Measurements from ENCODE around the gene ZNF415.
A peak's percentile ranks its signal among the peaks of the same experiment; 100 is the strongest.

Gene ZNF415

GRCh38 chr19:53094754-53095575, 37.7 kb downstream of the ZNF415 start:
- H3K36me3 Mint-ChIP-seq: peaks cover 45% of the 10 kb centered on the region
- peaks cover 28% of the 10 kb centered on the region for H3K4me1 Mint-ChIP-seq
- H3K27ac Mint-ChIP-seq: no peak overlapping the region
- DNase-seq (ENCODE audit: low spot score in 2 of 2): no peak
- H3K27me3 Mint-ChIP-seq: no peaks in the 10 kb centered on the region
- no peak for ATAC-seq (ENCODE audit: low read depth)
- no peaks in the 10 kb centered on the region for H3K9me3 Mint-ChIP-seq
- H3K4me3 Mint-ChIP-seq: no peak overlapping the region

DNA sequence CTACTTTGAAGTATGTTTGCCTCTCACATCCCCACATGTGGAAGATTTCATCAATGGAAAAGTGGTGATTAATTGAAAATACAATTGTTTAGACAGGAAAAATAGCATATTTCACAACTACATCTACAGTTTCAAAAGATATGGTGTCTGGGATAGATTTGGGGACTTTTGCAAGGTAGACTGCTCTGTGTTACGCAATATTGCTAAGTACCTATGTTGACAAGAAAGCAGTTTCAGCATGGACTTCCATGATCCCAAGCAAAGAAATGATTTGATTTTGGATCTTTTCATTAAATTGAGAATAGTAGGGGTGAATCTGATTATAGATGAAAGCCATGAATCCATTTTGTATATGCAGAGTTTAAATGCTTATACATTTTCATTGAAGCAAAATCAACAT, 40.0 kb downstream of the ZNF415 start:
- H3K36me3 Mint-ChIP-seq: peaks cover 43% of the 10 kb centered on the region
- H3K4me1 Mint-ChIP-seq: peaks cover 22% of the 10 kb centered on the region
- no peak overlapping the region for H3K27ac Mint-ChIP-seq
- H3K4me3 Mint-ChIP-seq: no peak overlapping the region
- no peak for ATAC-seq (ENCODE audit: low read depth)
- no peaks in the 10 kb centered on the region for H3K27me3 Mint-ChIP-seq
- DNase-seq (ENCODE audit: low spot score in 2 of 2): no peak
- no peaks in the 10 kb centered on the region for H3K9me3 Mint-ChIP-seq

DNA sequence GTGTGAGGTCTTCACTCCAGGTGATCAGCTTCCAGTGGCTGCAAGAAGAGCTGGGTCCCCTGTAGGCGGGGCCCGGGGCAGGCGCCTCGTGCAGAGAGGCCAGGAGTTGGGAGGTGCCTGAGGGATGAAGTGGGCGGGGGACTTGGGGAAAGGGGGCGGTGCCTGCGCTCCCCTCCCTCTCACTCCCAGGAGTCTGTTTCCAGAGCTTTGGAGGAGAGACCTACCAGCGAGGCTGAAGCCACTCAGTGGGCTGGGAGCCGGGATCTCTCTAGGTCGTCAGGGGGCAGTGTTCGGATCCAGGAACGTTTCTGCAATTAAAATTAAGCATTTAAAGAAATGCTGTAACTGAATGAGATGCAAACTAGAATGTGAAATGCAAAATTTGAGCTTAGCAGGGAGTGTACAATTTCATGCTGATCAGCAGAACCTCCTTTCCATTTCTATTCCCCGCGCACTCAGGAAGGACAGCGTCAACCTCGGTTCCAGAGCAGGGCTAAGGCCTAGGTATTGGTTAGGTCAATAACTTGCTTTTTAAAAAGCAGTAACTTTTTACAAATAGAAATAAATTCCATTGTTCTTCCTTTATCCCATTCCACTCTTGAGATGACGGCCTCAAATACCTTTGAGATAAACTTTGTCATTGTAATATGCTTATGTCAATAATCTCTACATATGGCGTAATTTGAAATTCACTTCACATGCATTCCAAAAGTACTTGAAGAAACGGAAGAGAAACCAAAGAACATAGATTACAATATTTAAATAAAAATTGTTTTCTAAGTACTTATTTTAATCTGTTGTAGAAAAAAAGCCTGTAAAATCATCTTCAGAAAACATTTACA, 41.1 kb downstream of the ZNF415 start:
- H3K27ac Mint-ChIP-seq: no peak overlapping the region
- peaks cover 16% of the 10 kb centered on the region for H3K4me1 Mint-ChIP-seq
- no peaks in the 10 kb centered on the region for H3K27me3 Mint-ChIP-seq
- ATAC-seq (ENCODE audit: low read depth) (no peak), DNase-seq (ENCODE audit: low spot score in 2 of 2) (no peak)
- peaks cover 42% of the 10 kb centered on the region for H3K36me3 Mint-ChIP-seq
- no peak overlapping the region for H3K4me3 Mint-ChIP-seq
- H3K9me3 Mint-ChIP-seq: no peaks in the 10 kb centered on the region

- H3K9me3 Mint-ChIP-seq: peaks cover 3% of the 10 kb centered on the region
- no peak for ATAC-seq (ENCODE audit: low read depth)
- no peak for DNase-seq (ENCODE audit: low spot score in 2 of 2)
- peaks cover 13% of the 10 kb centered on the region for H3K4me1 Mint-ChIP-seq
- no peak overlapping the region for H3K4me3 Mint-ChIP-seq
- H3K27me3 Mint-ChIP-seq: no peaks in the 10 kb centered on the region
- H3K27ac Mint-ChIP-seq: peak overlapping the region; percentile 7
- H3K36me3 Mint-ChIP-seq: peaks cover 63% of the 10 kb centered on the region
Observed at GRCh38 chr19:53088091-53088490, 44.6 kb downstream of the ZNF415 start.

GRCh38 chr19:53086949-53087348, 45.8 kb downstream of the ZNF415 start:
- Mint-ChIP-seq H3K9me3 (peaks cover 3% of the 10 kb centered on the region), H3K27ac (no peak overlapping the region), H3K4me3 (no peak overlapping the region), H3K27me3 (no peaks in the 10 kb centered on the region), H3K4me1 (peaks cover 13% of the 10 kb centered on the region), H3K36me3 (peaks cover 71% of the 10 kb centered on the region)
- DNase-seq (ENCODE audit: low spot score in 2 of 2): no peak
- no peak for ATAC-seq (ENCODE audit: low read depth)

- peaks cover 11% of the 10 kb centered on the region for H3K9me3 Mint-ChIP-seq
- H3K27ac Mint-ChIP-seq: no peak overlapping the region
- peaks cover 75% of the 10 kb centered on the region for H3K36me3 Mint-ChIP-seq
- ATAC-seq (ENCODE audit: low read depth) (no peak), DNase-seq (ENCODE audit: low spot score in 2 of 2) (no peak)
- H3K4me3 Mint-ChIP-seq: no peak overlapping the region
- no peaks in the 10 kb centered on the region for H3K27me3 Mint-ChIP-seq
- peaks cover 12% of the 10 kb centered on the region for H3K4me1 Mint-ChIP-seq
Observed at GRCh38 chr19:53085496-53085895, 47.2 kb downstream of the ZNF415 start.

DNA sequence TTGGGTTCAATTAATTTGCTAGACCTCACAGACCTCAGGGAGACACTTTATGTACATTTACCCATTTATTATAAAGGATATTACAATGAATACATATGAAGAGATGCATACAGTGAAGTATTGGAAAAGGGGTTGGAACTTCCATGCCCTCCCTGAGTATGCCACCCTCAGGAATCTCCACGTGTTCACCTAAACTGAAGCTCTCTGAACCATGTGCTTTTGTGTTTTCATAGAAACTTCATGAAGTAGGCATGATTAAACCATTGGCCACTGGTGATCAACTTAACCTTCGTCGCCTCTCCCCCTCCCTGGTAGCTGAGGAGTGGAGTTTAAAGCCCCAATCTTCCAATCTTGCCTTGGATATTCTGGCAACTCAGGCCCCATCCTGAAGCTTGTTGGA, 49.8 kb downstream of the ZNF415 start:
- H3K27me3 Mint-ChIP-seq: no peaks in the 10 kb centered on the region
- peaks cover 78% of the 10 kb centered on the region for H3K36me3 Mint-ChIP-seq
- peaks cover 3% of the 10 kb centered on the region for H3K4me1 Mint-ChIP-seq
- no peak for DNase-seq (ENCODE audit: low spot score in 2 of 2)
- no peak for ATAC-seq (ENCODE audit: low read depth)
- no peak overlapping the region for H3K27ac Mint-ChIP-seq
- H3K4me3 Mint-ChIP-seq: no peak overlapping the region
- peaks cover 17% of the 10 kb centered on the region for H3K9me3 Mint-ChIP-seq

DNA sequence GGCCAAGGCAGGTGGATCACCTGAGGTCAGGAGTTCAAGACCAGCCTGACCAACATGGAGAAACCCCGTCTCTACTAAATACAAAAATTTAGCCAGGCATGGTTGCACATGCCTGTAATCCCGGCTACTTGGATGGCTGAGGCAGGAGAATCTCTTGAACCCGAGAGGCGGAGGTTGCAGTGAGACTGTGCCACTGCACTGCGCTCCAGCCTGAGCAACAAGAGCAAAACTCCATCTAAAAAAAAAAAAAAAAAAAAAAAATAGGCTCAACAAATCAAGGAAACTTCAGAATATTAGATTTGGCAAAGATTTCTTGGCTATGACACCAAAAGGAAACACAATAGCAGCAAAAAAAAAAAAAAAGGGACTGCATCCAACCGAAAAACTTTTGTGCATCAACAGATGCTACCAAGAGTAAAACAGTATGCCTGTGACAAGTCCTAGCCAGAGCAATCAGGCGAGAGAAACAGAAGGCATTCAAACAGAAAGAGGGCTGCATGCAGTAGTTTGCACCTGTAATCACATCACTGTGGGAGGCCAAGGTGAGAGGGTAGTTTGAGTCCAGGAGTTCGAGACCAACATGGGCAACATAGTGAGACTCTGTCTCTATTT, 53.3 kb downstream of the ZNF415 start:
- peaks cover 20% of the 10 kb centered on the region for H3K9me3 Mint-ChIP-seq
- DNase-seq (ENCODE audit: low spot score in 2 of 2): no peak
- peaks cover 77% of the 10 kb centered on the region for H3K36me3 Mint-ChIP-seq

GRCh38 chr19:53078668-53079067, 54.0 kb downstream of the ZNF415 start:
- Mint-ChIP-seq H3K36me3 (peaks cover 76% of the 10 kb centered on the region), H3K4me3 (no peak overlapping the region), H3K9me3 (peaks cover 21% of the 10 kb centered on the region), H3K4me1 (no peaks in the 10 kb centered on the region), H3K27me3 (no peaks in the 10 kb centered on the region), H3K27ac (no peak overlapping the region)
- no peak for DNase-seq (ENCODE audit: low spot score in 2 of 2)
- no peak for ATAC-seq (ENCODE audit: low read depth)

More for the DNA sequence above, 53.3 kb downstream of the ZNF415 start:
- Mint-ChIP-seq H3K27me3 (no peaks in the 10 kb centered on the region), H3K4me3 (no peak overlapping the region), H3K4me1 (no peaks in the 10 kb centered on the region), H3K27ac (no peak overlapping the region)
- ATAC-seq (ENCODE audit: low read depth): no peak

DNA sequence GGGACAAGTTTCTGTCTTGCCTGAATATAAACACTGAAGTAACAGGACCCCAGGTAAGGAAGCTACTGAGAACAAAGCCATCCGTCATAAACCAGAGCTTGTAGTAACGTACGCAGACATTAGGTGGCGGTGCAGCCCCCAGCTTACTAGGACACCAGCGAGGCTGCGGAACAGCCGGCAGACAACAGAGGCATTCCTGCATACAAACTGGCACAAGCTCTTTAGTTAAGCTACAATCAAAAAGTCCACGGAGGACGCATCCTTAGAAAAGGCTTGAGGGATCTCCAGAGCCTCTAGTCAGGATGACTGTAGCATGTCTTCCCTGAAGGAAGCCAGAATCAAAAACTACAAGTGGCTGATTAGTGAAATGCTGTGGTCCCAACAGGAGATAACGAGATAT, 55.7 kb downstream of the ZNF415 start:
- H3K36me3 Mint-ChIP-seq: peaks cover 76% of the 10 kb centered on the region
- DNase-seq (ENCODE audit: low spot score in 2 of 2) (no peak), ATAC-seq (ENCODE audit: low read depth) (no peak)
- H3K27ac Mint-ChIP-seq: no peak overlapping the region
- H3K4me3 Mint-ChIP-seq: no peak overlapping the region
- peaks cover 23% of the 10 kb centered on the region for H3K9me3 Mint-ChIP-seq
- H3K4me1 Mint-ChIP-seq: no peaks in the 10 kb centered on the region
- H3K27me3 Mint-ChIP-seq: no peaks in the 10 kb centered on the region

GRCh38 chr19:53068834-53069233, 63.9 kb downstream of the ZNF415 start:
- H3K9me3 Mint-ChIP-seq: peaks cover 27% of the 10 kb centered on the region
- no peak overlapping the region for H3K4me3 Mint-ChIP-seq
- DNase-seq (ENCODE audit: low spot score in 2 of 2) (no peak), ATAC-seq (ENCODE audit: low read depth) (no peak)
- no peaks in the 10 kb centered on the region for H3K4me1 Mint-ChIP-seq
- no peaks in the 10 kb centered on the region for H3K27me3 Mint-ChIP-seq
- H3K36me3 Mint-ChIP-seq: peaks cover 54% of the 10 kb centered on the region
- H3K27ac Mint-ChIP-seq: no peak overlapping the region

- peaks cover 27% of the 10 kb centered on the region for H3K9me3 Mint-ChIP-seq
- no peak overlapping the region for H3K4me3 Mint-ChIP-seq
- DNase-seq (ENCODE audit: low spot score in 2 of 2) (no peak), ATAC-seq (ENCODE audit: low read depth) (no peak)
- H3K27me3 Mint-ChIP-seq: no peaks in the 10 kb centered on the region
- H3K4me1 Mint-ChIP-seq: no peaks in the 10 kb centered on the region
- H3K27ac Mint-ChIP-seq: no peak overlapping the region
- peaks cover 50% of the 10 kb centered on the region for H3K36me3 Mint-ChIP-seq
Observed at GRCh38 chr19:53068199-53068598, 64.5 kb downstream of the ZNF415 start.

- H3K4me1 Mint-ChIP-seq: peaks cover 2% of the 10 kb centered on the region
- ATAC-seq (ENCODE audit: low read depth): no peak
Observed at GRCh38 chr19:53057904-53058580, 74.7 kb downstream of the ZNF415 start.

More at GRCh38 chr19:53057904-53058580, 74.7 kb downstream of the ZNF415 start:
- peaks cover 2% of the 10 kb centered on the region for H3K27me3 Mint-ChIP-seq
- no peak for DNase-seq (ENCODE audit: low spot score in 2 of 2)
- peaks cover 18% of the 10 kb centered on the region for H3K9me3 Mint-ChIP-seq
- H3K27ac Mint-ChIP-seq: no peak overlapping the region
- H3K36me3 Mint-ChIP-seq: peaks cover 4% of the 10 kb centered on the region
- no peak overlapping the region for H3K4me3 Mint-ChIP-seq
